ENCODE data around the gene HYAL2.
"Not testable (repeated sequence)": the region's sequence is repeated elsewhere in the genome, so short reads cannot be mapped to it uniquely, and the experiment has no call there.

Gene HYAL2

DNA sequence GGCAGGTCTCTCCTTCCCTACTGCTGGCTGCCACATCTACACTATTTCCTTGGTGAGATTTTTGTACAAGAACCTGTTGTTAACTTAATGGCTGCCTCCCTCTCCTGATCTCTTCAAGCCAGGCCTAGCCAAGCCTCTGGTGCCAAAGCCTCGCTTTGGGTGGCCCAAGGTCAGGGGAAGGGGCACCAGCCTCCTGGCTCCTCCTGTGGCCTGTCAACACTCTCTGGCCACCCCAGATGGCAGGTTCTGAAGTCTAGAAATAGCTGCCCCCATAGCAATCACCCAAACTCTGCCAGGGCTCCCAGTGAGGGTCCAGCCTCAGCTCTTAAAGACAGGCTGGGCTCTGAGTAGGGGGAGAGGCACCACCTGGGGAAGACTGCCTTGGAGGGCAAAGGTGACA is 35.3 kb downstream of the HYAL2 start:
- no peak for DNase-seq

- peak; percentile 25 for DNase-seq
Observed at GRCh38 chr3:50286322-50287227, 36.0 kb downstream of the HYAL2 start.

DNA sequence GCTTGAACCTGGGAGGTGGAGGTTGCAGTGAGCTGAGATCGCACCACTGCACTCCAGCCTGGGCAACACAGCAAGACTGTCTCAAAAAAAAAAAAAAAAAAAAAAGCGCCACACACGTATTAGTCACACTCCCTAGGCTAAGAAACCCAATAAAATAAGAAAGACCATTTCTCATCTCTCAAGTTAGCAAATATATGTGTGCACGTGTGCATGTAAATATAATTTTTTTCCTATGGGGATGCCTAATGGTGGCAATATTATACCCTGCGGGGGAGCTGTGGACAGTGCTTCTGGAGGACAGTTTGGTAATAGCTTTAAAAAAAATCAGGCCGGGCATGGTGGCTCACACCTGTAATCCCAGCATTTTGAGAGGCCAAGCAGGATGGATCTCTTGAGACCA is 38.4 kb downstream of the HYAL2 start:
- not testable (repeated sequence) for DNase-seq

DNA sequence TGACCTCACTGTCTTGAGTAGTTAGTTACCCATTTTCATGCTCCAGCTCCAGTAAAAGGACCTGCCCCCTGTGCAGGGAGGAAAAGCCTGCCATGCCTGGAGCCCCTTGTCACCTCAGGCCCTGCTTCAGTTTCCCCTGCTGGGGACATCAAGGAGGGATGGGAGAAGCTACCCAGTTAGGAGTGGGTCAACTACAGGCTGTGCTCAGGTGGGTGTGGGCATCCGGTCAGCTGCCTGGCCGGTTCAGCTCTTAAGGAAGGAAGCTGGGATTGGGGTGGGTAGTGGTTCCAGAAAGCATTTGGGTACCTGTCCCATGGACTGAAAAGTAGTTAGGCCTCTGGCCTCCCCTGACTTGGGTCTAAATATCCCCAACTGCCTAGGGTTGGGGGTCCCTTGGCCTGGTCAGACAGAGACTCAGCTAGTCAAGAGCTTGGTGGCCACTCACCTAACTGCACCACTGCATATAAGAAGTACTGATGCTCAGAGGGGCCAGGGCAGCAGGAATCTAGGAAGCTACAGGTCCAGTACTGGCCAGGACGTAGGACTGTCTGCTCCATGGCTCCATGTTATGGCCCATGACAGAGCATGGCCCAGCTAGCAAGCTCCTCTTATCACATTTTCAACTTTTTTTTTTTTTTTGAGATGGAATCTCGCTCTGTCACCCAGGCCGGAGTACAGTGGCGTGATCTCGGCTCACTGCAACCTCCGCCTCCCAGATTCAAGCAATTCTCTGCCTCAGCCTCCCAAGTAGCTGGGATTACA is 43.1 kb downstream of the HYAL2 start:
- DNase-seq = no peak

DNA sequence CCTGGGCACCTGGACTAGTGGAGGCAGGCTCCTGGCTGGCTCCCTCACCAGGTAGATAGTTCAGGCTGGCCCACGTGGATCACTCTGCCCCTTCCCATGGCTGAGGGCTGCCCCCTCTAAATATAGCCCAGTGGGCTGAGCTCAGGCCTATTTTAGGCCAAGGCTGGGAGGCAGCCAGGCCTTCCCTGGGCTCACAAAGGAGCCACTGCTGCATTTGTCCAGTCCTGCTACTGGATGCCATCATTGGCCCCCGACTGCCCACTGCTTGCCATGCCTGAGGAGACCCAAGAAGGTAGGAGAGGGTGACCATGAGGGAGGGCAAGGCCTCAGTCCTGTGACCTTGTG is 43.7 kb downstream of the HYAL2 start, which contains the start of gene LSMEM2:
TSS of gene LSMEM2 (plus strand) at position 208 of the 345 bp plus-strand sequence. CDS start at position 235, 27 bp downstream.
- no peak for DNase-seq

DNA sequence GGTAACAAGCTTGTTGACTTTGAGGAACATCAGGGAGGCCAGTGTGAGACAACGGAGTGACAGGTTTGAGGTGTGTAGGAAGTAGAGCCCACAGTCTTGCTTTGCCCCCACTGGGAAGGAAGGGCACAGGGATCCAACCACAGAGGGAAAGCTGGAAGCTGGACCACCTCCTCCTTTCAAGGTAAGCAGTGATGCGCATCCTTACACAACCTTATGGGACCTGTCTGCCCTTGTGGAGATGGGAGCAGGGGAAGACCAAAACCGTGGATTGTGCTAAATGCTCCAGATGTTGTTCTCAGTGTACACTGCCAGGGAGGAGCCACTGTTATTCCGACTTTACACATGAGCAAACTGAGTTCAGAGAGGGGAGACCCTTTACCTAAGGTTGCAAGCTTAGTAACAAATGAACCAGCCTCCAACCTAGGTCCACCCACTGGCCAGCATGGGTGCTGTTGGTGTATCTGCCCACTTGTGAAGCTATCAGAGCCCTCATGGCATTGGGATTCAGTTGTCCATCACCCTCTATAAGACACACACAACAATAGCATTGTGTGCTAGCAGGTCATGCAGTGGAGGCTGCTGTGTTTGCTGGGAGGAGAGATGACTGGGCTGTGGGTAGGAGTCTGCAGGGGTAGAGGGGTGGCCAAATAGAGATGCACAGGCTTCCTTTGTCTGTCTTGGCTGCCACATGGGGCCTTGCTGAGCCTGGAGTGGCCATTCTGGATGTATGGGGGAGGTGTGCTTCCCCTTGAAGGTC is 44.2 kb downstream of the HYAL2 start:
- no peak for DNase-seq

GRCh38 chr3:50276762-50277101 is 45.8 kb downstream of the HYAL2 start:
- DNase-seq = no peak

- DNase-seq = no peak
Observed at GRCh38 chr3:50275996-50276761, 46.4 kb downstream of the HYAL2 start.

- DNase-seq = no peak
Observed at GRCh38 chr3:50275141-50275995, 47.2 kb downstream of the HYAL2 start.

DNA sequence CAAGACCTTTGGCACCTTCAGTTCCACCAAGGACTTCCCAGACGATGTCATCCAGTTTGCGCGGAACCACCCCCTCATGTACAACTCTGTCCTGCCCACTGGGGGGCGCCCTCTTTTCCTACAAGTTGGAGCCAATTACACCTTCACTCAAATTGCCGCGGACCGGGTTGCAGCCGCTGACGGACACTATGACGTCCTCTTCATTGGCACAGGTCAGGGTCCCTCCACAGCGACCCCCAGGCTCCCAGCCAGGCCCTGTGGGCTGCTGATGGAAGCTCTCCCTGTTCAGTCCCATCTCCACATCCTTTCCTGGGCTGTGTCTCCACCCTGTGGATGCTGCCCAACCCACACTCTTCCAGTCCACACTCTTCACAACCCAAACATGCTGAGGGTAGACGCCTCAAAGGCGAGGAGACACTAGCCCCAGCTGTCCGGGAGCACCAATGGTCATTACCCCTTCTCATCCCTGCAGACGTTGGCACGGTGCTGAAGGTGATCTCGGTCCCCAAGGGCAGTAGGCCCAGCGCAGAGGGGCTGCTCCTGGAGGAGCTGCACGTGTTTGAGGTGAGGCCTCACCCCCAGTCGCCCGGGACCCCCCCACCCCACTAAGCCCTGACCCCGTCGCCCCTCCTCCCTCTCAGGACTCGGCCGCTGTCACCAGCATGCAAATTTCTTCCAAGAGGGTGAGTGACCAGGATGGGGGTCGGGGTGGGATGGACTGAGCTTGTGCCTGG is 48.0 kb downstream of the HYAL2 start:
- no peak for DNase-seq

DNA sequence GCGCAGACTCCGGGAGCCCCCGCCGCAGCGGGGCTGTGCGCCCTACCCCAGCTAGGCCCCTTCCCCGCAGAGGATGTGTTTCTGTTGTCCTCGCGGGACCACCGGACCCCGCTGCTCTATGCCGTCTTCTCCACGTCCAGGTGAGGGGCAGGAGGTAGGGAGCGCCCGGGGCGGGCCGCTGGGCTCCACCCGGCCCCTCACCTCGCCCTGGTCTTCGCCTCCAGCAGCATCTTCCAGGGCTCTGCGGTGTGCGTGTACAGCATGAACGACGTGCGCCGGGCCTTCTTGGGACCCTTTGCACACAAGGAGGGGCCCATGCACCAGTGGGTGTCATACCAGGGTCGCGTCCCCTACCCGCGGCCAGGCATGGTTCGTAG is 48.9 kb downstream of the HYAL2 start:
- no peak for DNase-seq

GRCh38 chr3:50272911-50273688 is 49.4 kb downstream of the HYAL2 start:
- DNase-seq = peak; percentile 86

- DNase-seq = not testable (repeated sequence)
Observed at GRCh38 chr3:50272538-50272910, 50.0 kb downstream of the HYAL2 start.

- no peak for DNase-seq
Observed at GRCh38 chr3:50271314-50271936, 51.1 kb downstream of the HYAL2 start.

- no peak for DNase-seq
Observed at GRCh38 chr3:50270422-50271224, 51.9 kb downstream of the HYAL2 start.

GRCh38 chr3:50269977-50270413 is 52.5 kb downstream of the HYAL2 start:
- DNase-seq = no peak

DNA sequence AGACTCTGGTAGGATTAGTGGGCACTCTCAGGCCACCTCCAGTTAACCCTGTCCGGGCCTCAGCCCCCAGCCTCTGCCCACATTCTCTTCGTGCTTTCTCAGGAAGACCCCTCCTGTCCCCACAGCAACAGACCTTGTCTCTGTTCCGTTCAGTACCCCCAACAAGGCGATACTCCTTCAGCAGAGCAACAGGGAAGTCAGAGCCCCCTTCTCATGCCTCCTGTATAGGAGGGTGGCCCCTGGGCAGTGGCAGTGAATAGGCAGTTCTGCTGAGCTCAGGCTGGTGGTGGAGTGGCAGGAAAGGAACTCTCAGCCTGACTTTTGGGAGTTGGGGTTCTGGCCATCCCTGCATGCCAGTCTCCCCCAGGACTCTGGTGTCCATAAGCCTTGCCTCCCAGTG is 53.1 kb downstream of the HYAL2 start:
- no peak for DNase-seq

- peak; percentile 68 for DNase-seq
Observed at GRCh38 chr3:50268703-50269451, 53.7 kb downstream of the HYAL2 start, which contains the start of gene SEMA3B. TSS of gene SEMA3B (plus strand) at chr3:50269147. CDS start at chr3:50269241, 94 bp downstream.

Measured in left hindlimb (tissue), 1 donor.